Occipital lobe (tissue), 2 donors: Measurements from ENCODE around the gene CDC5L. TPM values are rescaled to one million over a fixed set of nuclear protein-coding genes. Genes with fewer than 3 reads are reported as not detected.
A peak's percentile ranks its signal among the peaks of the same experiment; 100 is the strongest.
"Not testable (repeated sequence)": the region's sequence is repeated elsewhere in the genome, so short reads cannot be mapped to it uniquely, and the experiment has no call there.

Experiments
- DNase-seq: peaks from one replicate; lab custom pipeline; 2025; lab: John Stamatoyannopoulos, UW
- total RNA-seq: library from RNA; depleted of rRNA; stranded (reverse); fragments of >200 nt; gene quantifications from one replicate; pipeline ENCODE4 v1.2.3, GENCODE V29; 2014

Gene CDC5L
- total RNA-seq, 1 donor from 2014 or later: 55.7 TPM

GRCh38 chr6:44415449-44415848 is 27.9 kb downstream of the CDC5L start:
- DNase-seq: no peak

DNA sequence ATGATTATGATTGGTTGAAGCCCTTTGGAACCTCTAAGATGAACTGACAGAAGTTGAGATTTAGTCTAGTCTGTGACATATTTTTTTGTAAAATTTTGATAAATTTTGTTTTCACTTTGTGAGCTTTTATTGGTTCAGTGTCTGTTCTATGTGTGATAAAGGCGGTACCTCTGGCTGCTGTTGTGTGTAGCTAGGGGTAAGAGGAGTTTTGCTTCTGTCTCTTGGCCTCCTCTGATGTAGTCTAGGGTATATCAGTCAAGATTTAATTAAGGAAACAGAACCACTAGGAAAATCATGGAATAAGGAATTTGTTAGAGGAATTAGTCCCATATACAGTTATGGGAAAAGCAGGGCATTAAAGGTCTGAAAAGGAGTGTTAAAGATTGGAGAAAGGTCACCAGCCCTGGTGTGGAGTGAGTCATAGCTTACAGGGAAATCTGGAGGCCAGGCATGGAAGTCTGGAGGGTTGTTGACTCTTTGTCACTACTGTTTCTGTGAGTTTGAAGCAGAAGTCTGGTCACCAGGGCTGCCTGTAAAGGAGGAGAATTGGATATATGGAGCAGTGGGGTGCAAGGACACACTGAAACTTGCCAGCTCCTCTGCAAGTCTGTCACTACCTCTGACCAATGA is 28.5 kb downstream of the CDC5L start:
- DNase-seq: no peak

DNA sequence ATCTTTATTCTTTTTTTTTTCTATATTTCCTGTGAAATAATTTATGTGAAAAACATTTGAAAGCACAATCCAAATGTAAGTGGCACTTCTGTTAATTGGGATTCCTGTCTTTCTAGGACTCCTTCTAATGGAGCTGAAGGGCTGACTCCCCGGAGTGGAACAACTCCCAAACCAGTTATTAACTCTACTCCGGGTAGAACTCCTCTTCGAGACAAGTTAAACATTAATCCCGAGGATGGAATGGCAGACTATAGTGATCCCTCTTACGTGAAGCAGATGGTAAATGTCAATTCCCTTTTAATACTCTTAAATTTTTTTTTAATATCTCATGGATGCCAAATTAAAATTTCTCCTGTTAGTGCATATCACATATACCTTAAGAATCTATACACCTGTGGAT is 35.0 kb downstream of the CDC5L start:
- DNase-seq: no peak

DNA sequence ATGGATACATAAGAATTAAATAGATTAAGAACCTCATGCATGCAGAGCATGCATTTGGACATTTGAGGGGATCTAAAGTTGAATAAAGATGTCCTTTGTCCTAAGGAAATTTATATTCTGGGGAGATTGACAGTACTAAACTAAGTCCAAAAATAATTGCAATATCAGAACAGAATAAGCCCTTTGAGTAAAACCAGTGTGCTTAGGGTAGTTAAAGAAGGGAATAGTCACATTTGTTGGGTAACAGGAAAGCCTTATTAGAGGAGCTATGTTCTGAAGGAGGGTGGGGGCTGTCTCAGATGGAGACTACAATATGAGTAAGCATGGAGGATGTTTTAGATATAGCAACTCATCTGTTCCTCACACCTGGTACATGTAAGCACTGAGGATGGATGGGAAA is 35.8 kb downstream of the CDC5L start:
- DNase-seq: no peak

- DNase-seq: no peak
Observed at GRCh38 chr6:44425951-44426350, 38.4 kb downstream of the CDC5L start.

GRCh38 chr6:44428682-44429081 is 41.2 kb downstream of the CDC5L start:
- no peak for DNase-seq

DNA sequence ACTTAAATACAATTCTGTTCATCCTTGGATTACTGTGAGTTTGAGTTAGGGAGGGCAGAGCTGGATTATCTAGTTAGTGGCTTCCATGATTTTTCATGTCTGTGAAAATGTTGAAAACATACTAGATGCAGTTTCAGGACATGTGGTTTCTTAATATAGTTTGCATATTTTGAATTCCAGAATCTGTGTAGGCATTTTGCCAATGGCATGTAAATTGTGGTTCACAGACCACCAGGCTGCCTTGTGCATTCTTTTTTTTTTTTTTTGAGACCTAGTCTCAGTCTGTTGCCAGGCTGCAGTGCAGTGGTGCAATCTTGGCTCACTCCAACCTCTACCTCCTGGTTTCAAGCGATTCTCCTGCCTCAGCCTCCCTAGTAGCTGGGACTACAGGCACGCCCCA is 42.8 kb downstream of the CDC5L start:
- no peak for DNase-seq

- DNase-seq: no peak
Observed at GRCh38 chr6:44431118-44431725, 43.7 kb downstream of the CDC5L start.

DNA sequence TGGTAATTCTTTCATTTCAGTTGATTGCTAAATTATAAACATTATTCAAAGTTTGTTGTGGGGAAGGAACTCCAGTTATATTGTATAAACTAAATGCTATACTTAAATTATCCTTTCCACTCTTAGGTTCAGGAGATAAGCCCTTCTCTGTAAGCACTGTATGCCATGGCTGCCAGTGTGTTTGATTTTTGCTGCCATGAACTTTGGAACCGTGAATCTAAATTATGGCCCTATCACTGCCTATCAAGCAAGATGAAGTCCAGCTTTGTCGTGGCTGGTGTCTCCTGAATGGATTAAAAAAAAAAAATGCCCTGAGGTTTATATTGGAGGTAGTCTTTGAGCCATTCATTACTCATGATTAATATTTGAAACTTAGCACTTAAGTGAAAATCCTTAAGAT is 44.7 kb downstream of the CDC5L start:
- no peak for DNase-seq

GRCh38 chr6:44432726-44433125 is 45.2 kb downstream of the CDC5L start:
- DNase-seq: no peak

GRCh38 chr6:44435500-44435899 is 48.0 kb downstream of the CDC5L start:
- DNase-seq: no peak

GRCh38 chr6:44438827-44439226 is 51.3 kb downstream of the CDC5L start:
- DNase-seq: no peak

DNA sequence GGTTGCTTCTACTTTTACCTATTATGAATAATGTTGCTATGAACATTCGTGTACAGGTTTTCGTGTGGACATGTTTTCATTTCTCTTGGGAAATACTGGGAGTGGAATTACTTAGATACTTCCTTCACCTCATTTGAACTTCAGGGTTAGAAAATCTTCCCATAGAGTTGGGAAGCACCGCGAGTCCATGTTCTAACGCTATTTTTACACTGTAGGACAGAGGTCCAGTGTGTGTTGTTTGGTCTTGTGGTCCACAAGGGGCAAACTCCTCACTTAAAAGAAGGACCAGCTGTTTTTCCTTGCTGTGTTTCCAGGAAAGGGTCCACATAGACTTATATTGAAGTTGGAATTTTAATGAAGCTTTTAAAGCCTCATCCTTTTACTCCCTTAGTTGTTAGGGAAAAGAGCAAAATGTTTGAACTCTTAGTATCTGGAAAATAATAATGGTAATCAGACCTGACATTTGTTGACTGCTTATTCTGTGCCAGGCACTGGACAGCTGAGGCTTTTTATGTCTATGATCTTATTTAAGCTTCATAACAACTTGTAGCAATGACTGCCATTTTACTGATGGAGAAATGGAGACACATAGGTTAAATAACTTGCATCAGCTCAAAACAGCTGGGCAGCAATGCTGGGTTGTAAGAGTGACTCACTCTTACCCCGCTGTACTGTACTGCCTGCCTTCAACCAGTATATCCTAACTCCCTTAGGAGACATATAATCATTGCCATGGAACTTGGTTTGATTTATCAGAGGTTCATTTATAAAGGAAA is 52.0 kb downstream of the CDC5L start:
- no peak for DNase-seq

DNA sequence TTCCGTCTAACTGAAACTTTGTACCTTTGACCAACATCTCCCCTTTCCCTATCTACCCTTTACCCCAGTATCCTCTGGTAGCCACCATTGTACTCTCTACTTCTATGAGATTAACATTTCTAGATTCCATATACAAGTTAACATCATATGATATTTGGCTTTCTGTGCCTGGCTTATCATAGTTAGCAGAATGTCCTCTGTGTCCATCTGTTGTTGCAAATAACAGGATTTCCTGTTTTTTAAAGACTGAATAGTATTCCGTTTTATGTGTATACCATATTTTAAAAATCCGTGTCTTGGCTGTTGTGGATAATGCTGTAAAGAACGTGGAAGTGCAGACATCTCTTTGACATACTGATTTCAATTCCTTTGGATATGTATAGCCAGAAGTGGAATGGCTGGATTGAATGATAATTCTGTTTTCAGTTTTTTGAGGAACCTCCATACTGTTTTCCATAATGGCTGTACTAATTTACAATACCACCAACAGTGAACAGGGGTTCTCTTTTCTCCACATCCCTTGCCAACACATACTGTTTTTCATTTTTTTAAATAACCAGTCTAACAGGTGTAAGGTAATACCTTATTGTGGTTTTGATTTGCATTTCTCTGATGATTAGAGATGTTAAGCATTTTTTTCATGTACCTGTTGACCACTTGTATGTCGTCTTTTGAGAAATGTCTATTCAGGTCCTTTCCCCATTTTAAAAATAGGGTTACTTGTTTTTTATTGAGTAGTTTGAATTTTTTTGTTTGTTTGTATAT is 53.8 kb downstream of the CDC5L start:
- DNase-seq: no peak

DNA sequence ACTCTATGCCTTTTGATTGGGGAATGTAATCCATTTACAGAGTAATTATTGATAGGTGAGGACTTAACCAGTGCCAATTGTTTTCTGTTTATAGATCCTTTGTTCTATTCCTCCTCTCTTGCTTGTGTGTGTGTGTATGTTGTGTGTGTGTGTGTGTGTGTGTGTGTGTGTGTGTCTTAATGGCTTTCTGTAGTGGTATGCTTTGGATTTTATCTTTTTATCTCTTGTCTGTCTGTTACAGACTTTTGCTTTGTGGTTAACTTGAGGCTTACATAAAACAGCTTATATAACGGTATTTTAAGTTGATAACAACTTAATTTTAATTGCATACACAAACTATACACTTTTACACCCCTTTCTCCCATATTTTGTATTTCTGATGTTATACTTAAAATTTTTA is 54.7 kb downstream of the CDC5L start:
- no peak for DNase-seq

DNA sequence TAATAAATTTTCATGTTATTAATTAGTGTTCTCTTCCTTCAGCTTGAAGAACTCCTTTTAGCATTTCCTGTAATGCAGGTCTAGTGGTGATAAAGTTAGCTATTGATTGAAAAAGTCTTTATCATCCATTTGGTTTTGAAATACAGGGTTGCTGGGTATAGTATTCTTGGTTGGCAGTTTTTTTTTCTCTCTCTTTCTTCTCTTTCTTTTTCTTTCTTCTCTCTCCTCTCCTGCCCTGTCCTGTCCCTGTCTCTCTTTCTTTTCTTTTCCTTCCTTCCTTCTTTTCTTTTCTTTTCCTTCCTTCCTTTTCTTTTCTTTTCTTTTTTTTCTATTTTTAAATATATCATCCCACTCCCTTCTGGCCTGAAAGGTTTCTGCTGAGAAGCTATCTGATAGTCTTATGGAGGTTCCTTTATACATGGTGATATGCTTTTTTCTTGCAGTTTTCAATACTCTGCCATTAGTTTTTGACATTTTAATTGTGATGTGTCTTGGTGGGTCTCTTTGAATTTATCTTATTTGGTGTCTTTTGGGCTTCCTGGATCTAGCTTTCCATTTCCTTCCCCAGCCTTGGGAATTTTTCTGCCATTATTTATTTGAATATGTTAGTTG is 55.4 kb downstream of the CDC5L start:
- no peak for DNase-seq

DNA sequence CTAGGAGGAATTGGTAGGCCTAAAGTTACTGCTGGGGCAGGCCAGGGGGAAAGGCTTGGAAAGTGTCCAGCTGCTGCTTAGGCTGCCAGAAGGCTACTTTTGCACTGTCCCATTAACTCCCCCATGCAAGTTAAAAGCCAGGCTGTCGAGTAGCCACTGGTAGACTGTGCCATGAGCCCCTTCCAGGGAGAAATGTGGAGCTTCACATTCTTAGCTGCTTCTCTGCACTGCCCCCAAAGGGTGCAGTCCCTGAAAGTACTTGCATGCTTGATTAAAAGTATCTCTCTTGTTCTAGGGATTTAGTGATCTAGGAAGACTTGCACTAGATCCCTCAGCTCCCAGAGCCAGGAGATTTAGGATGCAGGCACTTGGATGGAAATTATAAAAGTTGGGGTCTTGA is 57.3 kb downstream of the CDC5L start:
- DNase-seq: no peak

- DNase-seq: no peak
Observed at GRCh38 chr6:44446626-44447300, 59.3 kb downstream of the CDC5L start.

- not testable (repeated sequence) for DNase-seq
Observed at GRCh38 chr6:44449181-44449580, 61.7 kb downstream of the CDC5L start.

- DNase-seq: peak; percentile 48
Observed at GRCh38 chr6:44451803-44452695, 64.5 kb downstream of the CDC5L start.
